HEK293T (cell line): Measurements from ENCODE around the gene PRR33.

Experiments
- BHLHE40 ChIP-seq: fragments of 450-650 bp; IDR thresholded peaks from 2 replicates; pipeline ENCODE4 v1.6.1; 2016; ENCODE audit warnings: mild to moderate bottlenecking, moderate library complexity, borderline replicate concordance
- CTBP1 ChIP-seq: fragments of 450-650 bp; IDR thresholded peaks from 2 replicates; pipeline ENCODE4 v1.6.1; 2016; ENCODE audit warnings: borderline replicate concordance
- ELF4 ChIP-seq: fragments of 450-650 bp; IDR thresholded peaks from 2 replicates; pipeline ENCODE4 v1.6.1; 2017; ENCODE audit warnings: antibody characterized with exemption
- FOXA1 ChIP-seq: fragments of 450-650 bp; IDR thresholded peaks from 2 replicates; pipeline ENCODE4 v1.6.1; 2016; ENCODE audit warnings: mild to moderate bottlenecking
- FOXK2 ChIP-seq: fragments of 450-650 bp; IDR thresholded peaks from 2 replicates; pipeline ENCODE4 v1.6.1; 2016; ENCODE audit warnings: mild to moderate bottlenecking
- FOXM1 ChIP-seq: fragments of 450-650 bp; IDR thresholded peaks from 2 replicates; pipeline ENCODE4 v1.6.1; 2017; ENCODE audit warnings: mild to moderate bottlenecking, borderline replicate concordance
- HDGF ChIP-seq: fragments of 450-650 bp; IDR thresholded peaks from 2 replicates; pipeline ENCODE4 v1.6.1; 2017; ENCODE audit warnings: antibody characterized with exemption, borderline replicate concordance
- L3MBTL2 ChIP-seq: fragments of 450-650 bp; conservative IDR thresholded peaks from 2 replicates; pipeline ENCODE4 v1.6.1; 2016; ENCODE audit warnings: mild to moderate bottlenecking
- NFRKB ChIP-seq: fragments of 450-650 bp; IDR thresholded peaks from 2 replicates; pipeline ENCODE4 v1.6.1; 2016; ENCODE audit warnings: mild to moderate bottlenecking, moderate library complexity
- SP1 ChIP-seq: fragments of 450-650 bp; IDR thresholded peaks from 2 replicates; pipeline ENCODE4 v1.6.1; 2017
- SUZ12 ChIP-seq: fragments of 450-650 bp; IDR thresholded peaks from 2 replicates; pipeline ENCODE4 v1.6.1; 2016; ENCODE audit warnings: mild to moderate bottlenecking
- TARDBP ChIP-seq: fragments of 450-650 bp; IDR thresholded peaks from 2 replicates; pipeline ENCODE4 v1.6.1; 2016
- ZNF384 ChIP-seq: fragments of 450-650 bp; IDR thresholded peaks from 2 replicates; pipeline ENCODE4 v1.6.1; 2016
- TF ChIP-seq, protein P1 (sequence below): fragments of 450-650 bp; IDR thresholded peaks from 2 replicates; pipeline ENCODE4 v1.6.1; 2016

DNA sequence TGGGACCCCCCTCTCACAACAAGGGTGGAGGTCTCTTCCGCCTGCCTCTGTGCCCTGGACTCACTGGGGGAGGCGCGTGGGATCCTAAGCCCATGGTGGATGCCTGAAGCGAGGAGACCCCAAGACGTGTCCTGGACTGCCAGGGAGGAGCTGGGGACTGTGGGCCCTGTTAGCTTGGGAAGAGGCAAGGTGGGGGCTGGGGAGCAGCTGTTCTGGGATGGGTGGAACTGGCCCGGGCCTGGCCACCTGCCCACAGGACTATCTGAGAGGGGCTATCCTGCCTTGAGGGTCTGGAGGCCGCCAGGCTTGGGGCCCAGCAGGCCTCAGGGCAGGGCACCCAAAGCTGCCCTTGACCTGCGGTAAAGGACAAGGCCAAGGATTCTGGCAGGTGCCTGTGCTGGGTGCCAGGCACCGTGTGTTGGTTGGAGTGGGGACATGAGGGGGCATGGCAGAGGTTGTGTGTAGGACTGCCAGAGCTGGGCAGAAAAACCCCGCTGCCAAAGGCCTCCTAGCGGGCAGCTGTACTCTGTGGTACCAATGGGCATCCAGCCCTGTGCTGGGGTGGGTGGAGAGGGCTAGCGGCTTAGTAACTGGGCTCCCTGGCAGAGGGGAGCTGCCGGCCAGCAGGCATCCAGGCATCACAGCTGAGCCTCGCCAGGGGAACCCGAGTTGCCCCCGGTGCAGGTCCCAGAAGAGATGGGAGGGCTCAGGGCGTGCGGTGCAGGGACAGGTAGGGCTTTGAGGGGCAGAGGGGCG, 38.1 kb downstream of the PRR33 start:
- TF ChIP-seq SP1 (no peak), BHLHE40 (no peak), TARDBP (no peak), ZNF384 (no peak), FOXA1 (no peak), L3MBTL2 (no peak), SUZ12 (no peak), FOXM1 (no peak), HDGF (no peak), CTBP1 (no peak), NFRKB (no peak), FOXK2 (no peak), ELF4 (no peak)
- TF ChIP-seq, protein P1, sequence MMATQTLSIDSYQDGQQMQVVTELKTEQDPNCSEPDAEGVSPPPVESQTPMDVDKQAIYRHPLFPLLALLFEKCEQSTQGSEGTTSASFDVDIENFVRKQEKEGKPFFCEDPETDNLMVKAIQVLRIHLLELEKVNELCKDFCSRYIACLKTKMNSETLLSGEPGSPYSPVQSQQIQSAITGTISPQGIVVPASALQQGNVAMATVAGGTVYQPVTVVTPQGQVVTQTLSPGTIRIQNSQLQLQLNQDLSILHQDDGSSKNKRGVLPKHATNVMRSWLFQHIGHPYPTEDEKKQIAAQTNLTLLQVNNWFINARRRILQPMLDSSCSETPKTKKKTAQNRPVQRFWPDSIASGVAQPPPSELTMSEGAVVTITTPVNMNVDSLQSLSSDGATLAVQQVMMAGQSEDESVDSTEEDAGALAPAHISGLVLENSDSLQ: no peak
